Vagina (tissue), 2 donors: Measurements from ENCODE around the gene CCDC69.

Experiments
- CTCF ChIP-seq, 3 experiments: fragments of 450-650 bp in 2 of 3; fragments of 200-600 bp in 1 of 3; sonication (generic) in 1 of 3; IDR thresholded peaks; one replicate each; pipeline ENCODE4 v1.5.1; 2017 to 2019; ENCODE audit warnings: antibody characterized with exemption in 3 of 3, mild to moderate bottlenecking in 2 of 3, moderate library complexity in 2 of 3
- POLR2A ChIP-seq, 2 donors: fragments of 450-650 bp; IDR thresholded peaks; one replicate each; pipeline ENCODE4 v1.6.1; 2017; ENCODE audit warnings: antibody characterized with exemption in 2 of 2, mild to moderate bottlenecking in 2 of 2, moderate library complexity in 2 of 2
- POLR2AphosphoS5 ChIP-seq, 2 donors: sonication (generic); formaldehyde crosslinking; IDR thresholded peaks; one replicate each; pipeline ENCODE4 v1.9.0; 2017; ENCODE audit warnings: antibody characterized with exemption in 2 of 2, mild to moderate bottlenecking in 2 of 2, low read depth in 1 of 2; ENCODE audit not compliant: insufficient read depth in 1 of 2

- no peak for TF ChIP-seq CTCF (IDR thresholded peaks at IDR 0.05)
- TF ChIP-seq POLR2A (IDR thresholded peaks at IDR 0.05) = no peak
- no peak for TF ChIP-seq POLR2AphosphoS5 (IDR thresholded peaks at IDR 0.05; ENCODE audit: insufficient read depth in 1 of 2, low read depth in 1 of 2)
Observed at GRCh38 chr5:151168602-151169344, 55.1 kb downstream of the CCDC69 start.
